Gastrocnemius medialis (tissue), 4 donors: Measurements from ENCODE around the gene SPATA16. TPM values are rescaled to one million over a fixed set of nuclear protein-coding genes. Genes with fewer than 3 reads are reported as not detected.

ENCODE experiments used
- ATAC-seq, 2 donors: fragments of 150-250 bp; one replicate each; pipeline ENCODE4 v1.9.1; 2016
- DNase-seq, 2 donors: peaks; one replicate each; pipeline ENCODE4 v3.0.0-alpha.2; 2019
- H3K27ac ChIP-seq, 4 donors: fragments of 200-600 bp; sonication (generic); 1 replicate in 1 of 4; 2 replicates in 3 of 4; pipeline ENCODE4 v1.5.1; 2016 to 2018; ENCODE audit warnings: mild to moderate bottlenecking in 2 of 4, moderate library complexity in 1 of 4
- H3K27me3 ChIP-seq, 3 donors: fragments of 200-600 bp; sonication (generic) in 2 of 3; 1 replicate in 1 of 3; 2 replicates in 2 of 3; pipeline versions ENCODE4 v1.5.1 to v1.6.0; 2016 to 2019; ENCODE audit warnings: mild to moderate bottlenecking in 1 of 3, moderate library complexity in 1 of 3
- H3K36me3 ChIP-seq, 2 donors: fragments of 200-600 bp; sonication (generic) in 1 of 2; one replicate each; pipeline ENCODE4 v1.5.1; 2017 to 2018
- H3K4me1 ChIP-seq, 2 donors: fragments of 200-600 bp; sonication (generic) in 1 of 2; one replicate each; pipeline ENCODE4 v1.5.1; 2016 to 2017; ENCODE audit warnings: mild to moderate bottlenecking in 2 of 2
- H3K4me3 ChIP-seq, 4 donors: fragments of 200-600 bp; sonication (generic) in 3 of 4; 1 replicate in 1 of 4; 2 replicates in 3 of 4; pipeline ENCODE4 v1.5.1; 2016 to 2019; ENCODE audit warnings: mild to moderate bottlenecking in 2 of 4
- H3K9me3 ChIP-seq, 3 donors: fragments of 200-600 bp; sonication (generic) in 2 of 3; 1 replicate in 1 of 3; 2 replicates in 2 of 3; pipeline ENCODE4 v1.5.1; 2016 to 2019
- POLR2A ChIP-seq, 2 donors: fragments of 450-650 bp; IDR thresholded peaks; one replicate each; pipeline ENCODE4 v1.6.1; 2017; ENCODE audit warnings: antibody characterized with exemption in 2 of 2, mild to moderate bottlenecking in 2 of 2, moderate library complexity in 2 of 2
- in situ Hi-C, 4 donors: fragments of 200-750 bp; cut with MboI; loops; one replicate each; pipeline versions ENCODE4 v1.15.0 to v1.8.0; 2017; ENCODE audit warnings: low sequenced_read_pairs in 4 of 4
- intact Hi-C: fragments of 100-400 bp; cut with DNase I; formaldehyde crosslinking; loops from one replicate; pipeline ENCODE4 v1.15.1; 2023; ENCODE audit warnings: low total_unique reads
- total RNA-seq, 4 donors: library from RNA; depleted of rRNA; stranded (reverse); fragments of >200 nt; gene quantifications; one replicate each; pipeline versions ENCODE4 v1.1.0 to v1.2.3, GENCODE V29; 2016
- TF ChIP-seq, protein P1 (sequence below), 5 experiments: fragments of 450-650 bp in 3 of 5; fragments of 200-600 bp in 2 of 5; sonication (generic) in 2 of 5; IDR thresholded peaks in 4 of 5; conservative IDR thresholded peaks in 1 of 5; 1 replicate in 4 of 5; 2 replicates in 1 of 5; pipeline ENCODE4 v1.5.1; 2016 to 2019; ENCODE audit warnings: antibody characterized with exemption in 5 of 5, mild to moderate bottlenecking in 3 of 5, moderate library complexity in 3 of 5

The SPATA16 gene
- total RNA-seq, 4 donors from 2014 or later, result not detected

DNA sequence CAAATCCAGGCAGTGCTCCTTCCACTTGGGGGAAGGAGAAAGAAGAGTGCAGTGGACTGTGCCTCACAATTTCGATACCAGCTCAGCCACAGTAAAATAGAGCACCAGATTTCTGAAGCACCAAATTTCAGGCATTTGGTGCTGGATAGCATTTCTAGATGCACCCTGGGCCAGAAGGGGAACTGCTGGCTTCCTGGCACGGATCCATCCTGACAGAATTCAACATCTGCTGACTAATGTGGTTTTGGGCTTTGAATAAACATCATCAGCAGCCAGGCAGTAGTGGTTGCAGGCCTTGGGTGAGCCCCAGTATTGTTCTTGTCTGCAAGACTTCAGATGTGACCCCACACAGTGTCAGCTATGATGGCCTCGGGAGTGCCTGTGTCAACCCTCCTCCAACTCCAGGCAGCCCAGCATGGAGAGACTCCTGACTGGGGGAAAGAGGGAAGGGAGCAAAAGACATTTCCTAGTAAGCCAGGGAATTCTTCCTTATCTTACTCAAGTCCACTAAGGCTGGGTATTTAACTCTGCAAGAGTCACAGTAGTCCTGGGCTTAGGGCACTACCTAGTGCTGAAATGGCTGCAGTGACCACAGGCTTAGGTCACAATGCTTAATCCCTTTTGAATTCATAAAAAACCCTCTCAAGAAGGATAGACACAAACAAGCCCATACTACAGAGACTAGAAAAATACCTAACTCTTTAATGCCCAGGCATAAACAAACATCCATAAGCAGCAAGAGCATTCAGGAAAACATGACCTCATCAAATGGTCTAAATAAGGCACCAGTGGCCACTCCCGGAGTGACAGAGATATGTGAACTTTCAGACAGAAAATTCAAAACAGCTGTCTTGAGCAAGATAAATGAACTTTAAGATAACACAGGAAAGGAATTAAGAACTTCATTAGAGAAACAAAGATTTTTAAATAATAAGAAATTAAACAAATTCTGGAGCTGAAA, 74.7 kb downstream of the SPATA16 start:
- ATAC-seq (no peak), DNase-seq (no peak)

DNA sequence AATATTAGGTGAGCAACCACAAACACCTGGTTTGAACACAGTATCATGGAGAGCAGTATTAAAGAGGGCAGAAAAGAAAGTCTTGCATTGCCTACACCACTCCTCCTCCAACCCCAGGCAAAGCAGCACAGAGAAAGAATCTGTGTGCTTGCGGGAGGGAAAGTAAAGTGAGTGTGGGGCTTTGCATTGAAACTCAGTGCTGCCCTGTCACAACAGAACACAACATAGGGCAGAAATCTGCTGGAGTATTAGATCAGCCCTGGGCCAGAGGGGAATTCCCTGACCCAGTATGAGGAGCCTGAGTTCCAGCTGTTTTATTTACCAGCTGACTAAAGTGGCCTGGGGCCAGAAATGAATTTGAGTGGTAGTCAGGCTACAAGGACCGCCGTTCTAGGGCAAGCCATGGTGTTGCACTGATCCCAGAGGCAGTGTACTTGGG, 75.5 kb downstream of the SPATA16 start:
- TF ChIP-seq, protein P1, sequence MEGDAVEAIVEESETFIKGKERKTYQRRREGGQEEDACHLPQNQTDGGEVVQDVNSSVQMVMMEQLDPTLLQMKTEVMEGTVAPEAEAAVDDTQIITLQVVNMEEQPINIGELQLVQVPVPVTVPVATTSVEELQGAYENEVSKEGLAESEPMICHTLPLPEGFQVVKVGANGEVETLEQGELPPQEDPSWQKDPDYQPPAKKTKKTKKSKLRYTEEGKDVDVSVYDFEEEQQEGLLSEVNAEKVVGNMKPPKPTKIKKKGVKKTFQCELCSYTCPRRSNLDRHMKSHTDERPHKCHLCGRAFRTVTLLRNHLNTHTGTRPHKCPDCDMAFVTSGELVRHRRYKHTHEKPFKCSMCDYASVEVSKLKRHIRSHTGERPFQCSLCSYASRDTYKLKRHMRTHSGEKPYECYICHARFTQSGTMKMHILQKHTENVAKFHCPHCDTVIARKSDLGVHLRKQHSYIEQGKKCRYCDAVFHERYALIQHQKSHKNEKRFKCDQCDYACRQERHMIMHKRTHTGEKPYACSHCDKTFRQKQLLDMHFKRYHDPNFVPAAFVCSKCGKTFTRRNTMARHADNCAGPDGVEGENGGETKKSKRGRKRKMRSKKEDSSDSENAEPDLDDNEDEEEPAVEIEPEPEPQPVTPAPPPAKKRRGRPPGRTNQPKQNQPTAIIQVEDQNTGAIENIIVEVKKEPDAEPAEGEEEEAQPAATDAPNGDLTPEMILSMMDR (IDR thresholded peaks at IDR 0.05 in 4 of 5, conservative IDR thresholded peaks at IDR 0.05 in 1 of 5), result no peak
- TF ChIP-seq POLR2A (IDR thresholded peaks at IDR 0.05), result no peak
- Histone ChIP-seq H3K27ac (no peak overlapping the region), H3K9me3 (no peaks in the 10 kb centered on the region), H3K4me3 (no peak overlapping the region), H3K4me1 (no peaks in the 10 kb centered on the region), H3K27me3 (no peaks in the 10 kb centered on the region), H3K36me3 (no peaks in the 10 kb centered on the region)
- intact Hi-C loops, result no loop called here
- ATAC-seq (no peak), DNase-seq (no peak)
- in situ Hi-C loops, result no loop called here

More for the DNA sequence above, 74.7 kb downstream of the SPATA16 start:
- no peaks in the 10 kb centered on the region for H3K27me3 ChIP-seq
- no peaks in the 10 kb centered on the region for H3K36me3 ChIP-seq
- no peaks in the 10 kb centered on the region for H3K4me1 ChIP-seq
- TF ChIP-seq POLR2A (IDR thresholded peaks at IDR 0.05), result no peak
- TF ChIP-seq, protein P1 (IDR thresholded peaks at IDR 0.05 in 4 of 5, conservative IDR thresholded peaks at IDR 0.05 in 1 of 5), result no peak
- H3K4me3 ChIP-seq, result no peak overlapping the region
- in situ Hi-C loops (no loop called here), intact Hi-C loops (no loop called here)
- H3K9me3 ChIP-seq, result no peaks in the 10 kb centered on the region
- no peak overlapping the region for H3K27ac ChIP-seq

GRCh38 chr3:173064631-173065030, 76.4 kb downstream of the SPATA16 start:
- no peak overlapping the region for H3K27ac ChIP-seq
- H3K4me3 ChIP-seq, result no peak overlapping the region
- intact Hi-C loops, result no loop called here
- in situ Hi-C loops, result no loop called here
- TF ChIP-seq, protein P1 (IDR thresholded peaks at IDR 0.05 in 4 of 5, conservative IDR thresholded peaks at IDR 0.05 in 1 of 5), result no peak
- no peak for TF ChIP-seq POLR2A (IDR thresholded peaks at IDR 0.05)
- no peak for DNase-seq
- H3K9me3 ChIP-seq, result no peaks in the 10 kb centered on the region
- no peaks in the 10 kb centered on the region for H3K27me3 ChIP-seq
- no peak for ATAC-seq
- H3K36me3 ChIP-seq, result no peaks in the 10 kb centered on the region
- no peaks in the 10 kb centered on the region for H3K4me1 ChIP-seq

DNA sequence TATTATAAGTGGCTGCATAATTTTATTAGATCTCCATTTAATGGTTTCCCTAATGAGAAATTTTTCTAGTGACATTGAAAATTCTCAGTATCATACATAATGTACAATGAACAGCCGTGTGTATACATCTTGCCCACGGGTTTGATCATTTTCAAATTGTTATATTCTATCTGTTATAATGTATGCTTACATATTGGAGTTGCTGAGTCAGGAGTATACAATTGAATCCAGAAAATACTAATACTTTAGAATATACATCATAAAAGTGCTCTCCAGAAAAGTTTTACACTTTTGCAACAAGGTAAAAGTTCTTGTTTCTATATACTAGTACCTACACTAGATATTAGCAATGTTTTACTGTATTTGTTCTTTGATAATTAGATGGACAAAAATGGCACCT, 82.8 kb downstream of the SPATA16 start:
- in situ Hi-C loops (no loop called here), intact Hi-C loops (no loop called here)
- no peaks in the 10 kb centered on the region for H3K4me1 ChIP-seq
- H3K9me3 ChIP-seq, result no peaks in the 10 kb centered on the region
- H3K36me3 ChIP-seq, result no peaks in the 10 kb centered on the region
- no peak overlapping the region for H3K27ac ChIP-seq
- no peaks in the 10 kb centered on the region for H3K27me3 ChIP-seq
- DNase-seq (no peak), ATAC-seq (no peak)
- no peak overlapping the region for H3K4me3 ChIP-seq
- no peak for TF ChIP-seq POLR2A (IDR thresholded peaks at IDR 0.05)
- TF ChIP-seq, protein P1 (IDR thresholded peaks at IDR 0.05 in 4 of 5, conservative IDR thresholded peaks at IDR 0.05 in 1 of 5), result no peak
